ENCODE data around the gene ZNFX1.

Gene ZNFX1

GRCh38 chr20:49278818-49279676, 1.2 kb upstream of the ZNFX1 start:
- DNase-seq: peak; percentile 21

- DNase-seq: no peak
Observed at GRCh38 chr20:49277786-49278035, 146 bp downstream of the ZNFX1 start.

- peak; percentile 25 for DNase-seq
Observed at GRCh38 chr20:49276961-49277785, 684 bp downstream of the ZNFX1 start.

- DNase-seq: peak; percentile 60
Observed at GRCh38 chr20:49276161-49276960, 1.5 kb downstream of the ZNFX1 start.

GRCh38 chr20:49275636-49276035, 2.2 kb downstream of the ZNFX1 start:
- no peak for DNase-seq

- DNase-seq: no peak
Observed at GRCh38 chr20:49275216-49275615, 2.6 kb downstream of the ZNFX1 start.

GRCh38 chr20:49273696-49274277, 4.1 kb downstream of the ZNFX1 start:
- DNase-seq: no peak

- no peak for DNase-seq
Observed at GRCh38 chr20:49272654-49273053, 5.2 kb downstream of the ZNFX1 start.

GRCh38 chr20:49270736-49271135, 7.1 kb downstream of the ZNFX1 start:
- no peak for DNase-seq

GRCh38 chr20:49270177-49270576, 7.7 kb downstream of the ZNFX1 start:
- no peak for DNase-seq

- no peak for DNase-seq
Observed at GRCh38 chr20:49268600-49269365, 9.1 kb downstream of the ZNFX1 start.

GRCh38 chr20:49267327-49267726, 10.5 kb downstream of the ZNFX1 start:
- no peak for DNase-seq

GRCh38 chr20:49262444-49262843, 15.4 kb downstream of the ZNFX1 start:
- no peak for DNase-seq

GRCh38 chr20:49261173-49261572, 16.7 kb downstream of the ZNFX1 start:
- DNase-seq: no peak

- DNase-seq: no peak
Observed at GRCh38 chr20:49260218-49260617, 17.6 kb downstream of the ZNFX1 start.

GRCh38 chr20:49259799-49260198, 18.1 kb downstream of the ZNFX1 start:
- DNase-seq: no peak

GRCh38 chr20:49259284-49259683, 18.6 kb downstream of the ZNFX1 start:
- DNase-seq: no peak

GRCh38 chr20:49256261-49256660, 21.6 kb downstream of the ZNFX1 start:
- no peak for DNase-seq

- no peak for DNase-seq
Observed at GRCh38 chr20:49252556-49253350, 25.1 kb downstream of the ZNFX1 start.

- no peak for DNase-seq
Observed at GRCh38 chr20:49248879-49249665, 28.8 kb downstream of the ZNFX1 start.

- DNase-seq: no peak
Observed at GRCh38 chr20:49248301-49248700, 29.6 kb downstream of the ZNFX1 start.

Measured in CD4-positive, alpha-beta T cell treated with Interleukin-6 for 4 hours (primary cell).